ENCODE data around the gene CYP3A5.

DNA sequence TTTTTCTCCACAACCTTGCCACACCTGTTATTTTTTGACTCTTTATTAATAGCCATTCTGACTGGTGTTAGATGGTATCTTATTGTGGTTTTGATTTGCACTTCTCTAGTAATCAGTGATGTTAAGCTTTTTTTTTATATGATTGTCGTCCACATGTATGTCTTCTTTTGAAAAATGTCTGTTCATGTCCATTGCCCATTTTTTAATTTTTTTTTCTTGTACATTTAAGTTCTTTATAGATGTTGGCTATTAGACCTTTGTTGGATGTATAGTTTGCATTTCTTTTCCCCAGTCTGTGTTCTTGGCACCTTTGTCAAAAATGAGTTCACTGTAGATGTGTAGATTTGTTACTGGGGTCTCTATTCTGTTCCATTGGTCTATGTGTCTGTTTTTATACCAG lies 34.2 kb downstream of the CYP3A5 start:
- TF ChIP-seq, protein P1, sequence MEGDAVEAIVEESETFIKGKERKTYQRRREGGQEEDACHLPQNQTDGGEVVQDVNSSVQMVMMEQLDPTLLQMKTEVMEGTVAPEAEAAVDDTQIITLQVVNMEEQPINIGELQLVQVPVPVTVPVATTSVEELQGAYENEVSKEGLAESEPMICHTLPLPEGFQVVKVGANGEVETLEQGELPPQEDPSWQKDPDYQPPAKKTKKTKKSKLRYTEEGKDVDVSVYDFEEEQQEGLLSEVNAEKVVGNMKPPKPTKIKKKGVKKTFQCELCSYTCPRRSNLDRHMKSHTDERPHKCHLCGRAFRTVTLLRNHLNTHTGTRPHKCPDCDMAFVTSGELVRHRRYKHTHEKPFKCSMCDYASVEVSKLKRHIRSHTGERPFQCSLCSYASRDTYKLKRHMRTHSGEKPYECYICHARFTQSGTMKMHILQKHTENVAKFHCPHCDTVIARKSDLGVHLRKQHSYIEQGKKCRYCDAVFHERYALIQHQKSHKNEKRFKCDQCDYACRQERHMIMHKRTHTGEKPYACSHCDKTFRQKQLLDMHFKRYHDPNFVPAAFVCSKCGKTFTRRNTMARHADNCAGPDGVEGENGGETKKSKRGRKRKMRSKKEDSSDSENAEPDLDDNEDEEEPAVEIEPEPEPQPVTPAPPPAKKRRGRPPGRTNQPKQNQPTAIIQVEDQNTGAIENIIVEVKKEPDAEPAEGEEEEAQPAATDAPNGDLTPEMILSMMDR (tag by site-specific recombination; IDR thresholded peaks at IDR 0.05) = no peak
- TF ChIP-seq, protein P2, sequence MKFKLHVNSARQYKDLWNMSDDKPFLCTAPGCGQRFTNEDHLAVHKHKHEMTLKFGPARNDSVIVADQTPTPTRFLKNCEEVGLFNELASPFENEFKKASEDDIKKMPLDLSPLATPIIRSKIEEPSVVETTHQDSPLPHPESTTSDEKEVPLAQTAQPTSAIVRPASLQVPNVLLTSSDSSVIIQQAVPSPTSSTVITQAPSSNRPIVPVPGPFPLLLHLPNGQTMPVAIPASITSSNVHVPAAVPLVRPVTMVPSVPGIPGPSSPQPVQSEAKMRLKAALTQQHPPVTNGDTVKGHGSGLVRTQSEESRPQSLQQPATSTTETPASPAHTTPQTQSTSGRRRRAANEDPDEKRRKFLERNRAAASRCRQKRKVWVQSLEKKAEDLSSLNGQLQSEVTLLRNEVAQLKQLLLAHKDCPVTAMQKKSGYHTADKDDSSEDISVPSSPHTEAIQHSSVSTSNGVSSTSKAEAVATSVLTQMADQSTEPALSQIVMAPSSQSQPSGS (tag by site-specific recombination; IDR thresholded peaks at IDR 0.05; ENCODE audit: low read depth) = no peak
- no peak for TF ChIP-seq ZFP37 (tag by site-specific recombination; IDR thresholded peaks at IDR 0.05)
- TF ChIP-seq HOXC10 (CRISPR knock-in tag; IDR thresholded peaks at IDR 0.05) = no peak
- TF ChIP-seq ZBTB7A (tag by site-specific recombination; IDR thresholded peaks at IDR 0.05; ENCODE audit: low read depth) = no peak
